SK-N-SH (cell line): ENCODE results near the gene GNA15.

Experiments used
- EP300 ChIP-seq, 2 experiments: IDR thresholded peaks; 2 replicates each; pipeline versions ENCODE4 v1.4.0 to v1.6.1; 2012; ENCODE audit warnings: borderline replicate concordance in 1 of 2, low read depth in 1 of 2, low read length in 1 of 2
- GATA2 ChIP-seq: sonication (generic); formaldehyde crosslinking; IDR thresholded peaks from 2 replicates; pipeline ENCODE4 v1.5.0; 2020; ENCODE audit warnings: mild to moderate bottlenecking, missing genetic modification reagents
- JUND ChIP-seq: IDR thresholded peaks from 2 replicates; pipeline ENCODE4 v1.4.0; 2012
- MXI1 ChIP-seq: IDR thresholded peaks from 2 replicates; pipeline ENCODE4 v1.6.1; 2012; ENCODE audit warnings: mild to moderate bottlenecking, low read depth, low read length, improper control_type of control experiment
- NFIC ChIP-seq: IDR thresholded peaks from 2 replicates; pipeline ENCODE4 v1.4.0; 2012; ENCODE audit warnings: borderline replicate concordance
- RCOR1 ChIP-seq: fragments of 150-350 bp; IDR thresholded peaks from 2 replicates; pipeline ENCODE4 v1.6.1; 2017; ENCODE audit warnings: antibody characterized with exemption, low read length
- RXRA ChIP-seq: IDR thresholded peaks from 2 replicates; pipeline ENCODE4 v1.4.0; 2012; ENCODE audit warnings: low read depth, mild to moderate bottlenecking, borderline replicate concordance
- SIN3A ChIP-seq: IDR thresholded peaks from 2 replicates; pipeline ENCODE4 v1.6.1; 2012; ENCODE audit warnings: low read depth, mild to moderate bottlenecking, low read length, moderate library complexity, borderline replicate concordance
- SMC3 ChIP-seq: IDR thresholded peaks from 2 replicates; pipeline ENCODE4 v1.6.1; 2012; ENCODE audit warnings: low read depth, low read length, improper control_type of control experiment
- TF ChIP-seq, protein P1 (sequence below): fragments of 200-600 bp; sonication (generic); IDR thresholded peaks from 2 replicates; pipeline ENCODE4 v1.6.1; 2017; ENCODE audit warnings: antibody characterized with exemption, mild to moderate bottlenecking, moderate library complexity
- TF ChIP-seq, protein P2 (sequence below): IDR thresholded peaks from 2 replicates; pipeline ENCODE4 v1.4.0; 2012; ENCODE audit warnings: low read depth, borderline replicate concordance

GRCh38 chr19:3196933-3197205, 61.0 kb downstream of the GNA15 start:
- TF ChIP-seq NFIC: no peak
- TF ChIP-seq, protein P1, sequence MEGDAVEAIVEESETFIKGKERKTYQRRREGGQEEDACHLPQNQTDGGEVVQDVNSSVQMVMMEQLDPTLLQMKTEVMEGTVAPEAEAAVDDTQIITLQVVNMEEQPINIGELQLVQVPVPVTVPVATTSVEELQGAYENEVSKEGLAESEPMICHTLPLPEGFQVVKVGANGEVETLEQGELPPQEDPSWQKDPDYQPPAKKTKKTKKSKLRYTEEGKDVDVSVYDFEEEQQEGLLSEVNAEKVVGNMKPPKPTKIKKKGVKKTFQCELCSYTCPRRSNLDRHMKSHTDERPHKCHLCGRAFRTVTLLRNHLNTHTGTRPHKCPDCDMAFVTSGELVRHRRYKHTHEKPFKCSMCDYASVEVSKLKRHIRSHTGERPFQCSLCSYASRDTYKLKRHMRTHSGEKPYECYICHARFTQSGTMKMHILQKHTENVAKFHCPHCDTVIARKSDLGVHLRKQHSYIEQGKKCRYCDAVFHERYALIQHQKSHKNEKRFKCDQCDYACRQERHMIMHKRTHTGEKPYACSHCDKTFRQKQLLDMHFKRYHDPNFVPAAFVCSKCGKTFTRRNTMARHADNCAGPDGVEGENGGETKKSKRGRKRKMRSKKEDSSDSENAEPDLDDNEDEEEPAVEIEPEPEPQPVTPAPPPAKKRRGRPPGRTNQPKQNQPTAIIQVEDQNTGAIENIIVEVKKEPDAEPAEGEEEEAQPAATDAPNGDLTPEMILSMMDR: no peak
- no peak for TF ChIP-seq GATA2 (CRISPR knock-in tag)
- TF ChIP-seq, protein P2, sequence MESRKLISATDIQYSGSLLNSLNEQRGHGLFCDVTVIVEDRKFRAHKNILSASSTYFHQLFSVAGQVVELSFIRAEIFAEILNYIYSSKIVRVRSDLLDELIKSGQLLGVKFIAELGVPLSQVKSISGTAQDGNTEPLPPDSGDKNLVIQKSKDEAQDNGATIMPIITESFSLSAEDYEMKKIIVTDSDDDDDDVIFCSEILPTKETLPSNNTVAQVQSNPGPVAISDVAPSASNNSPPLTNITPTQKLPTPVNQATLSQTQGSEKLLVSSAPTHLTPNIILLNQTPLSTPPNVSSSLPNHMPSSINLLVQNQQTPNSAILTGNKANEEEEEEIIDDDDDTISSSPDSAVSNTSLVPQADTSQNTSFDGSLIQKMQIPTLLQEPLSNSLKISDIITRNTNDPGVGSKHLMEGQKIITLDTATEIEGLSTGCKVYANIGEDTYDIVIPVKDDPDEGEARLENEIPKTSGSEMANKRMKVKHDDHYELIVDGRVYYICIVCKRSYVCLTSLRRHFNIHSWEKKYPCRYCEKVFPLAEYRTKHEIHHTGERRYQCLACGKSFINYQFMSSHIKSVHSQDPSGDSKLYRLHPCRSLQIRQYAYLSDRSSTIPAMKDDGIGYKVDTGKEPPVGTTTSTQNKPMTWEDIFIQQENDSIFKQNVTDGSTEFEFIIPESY: no peak
- no peak for TF ChIP-seq JUND
- no peak for TF ChIP-seq RCOR1
- TF ChIP-seq SIN3A: no peak
- TF ChIP-seq RXRA: no peak
- no peak for TF ChIP-seq EP300 (IDR thresholded peaks at IDR 0.05; ENCODE audit: borderline replicate concordance in 1 of 2, low read depth in 1 of 2, low read length in 1 of 2)
- TF ChIP-seq SMC3: no peak
- no peak for TF ChIP-seq MXI1
